Ectodermal cell (in vitro differentiated cells): ENCODE results near the gene SMAD3.

Experiments
- H3K27ac ChIP-seq: 2 replicates; pipeline ENCODE4 v1.7.0; 2013; ENCODE audit warnings: mild to moderate bottlenecking, low read depth, low read length; ENCODE audit not compliant: insufficient read depth, poor library complexity, severe bottlenecking
- H3K27me3 ChIP-seq: 2 replicates; pipeline ENCODE4 v1.7.0; 2013; ENCODE audit warnings: mild to moderate bottlenecking, low read length; ENCODE audit not compliant: insufficient read depth, control insufficient read depth, poor library complexity, severe bottlenecking
- H3K36me3 ChIP-seq: one replicate; pipeline ENCODE4 v1.7.0; 2013; ENCODE audit warnings: low read length; ENCODE audit not compliant: control insufficient read depth, insufficient read depth
- H3K4me1 ChIP-seq: one replicate; pipeline ENCODE4 v1.7.0; 2013; ENCODE audit warnings: low read length; ENCODE audit not compliant: control insufficient read depth, insufficient read depth
- H3K4me3 ChIP-seq: 2 replicates; pipeline ENCODE4 v1.7.0; 2013; ENCODE audit warnings: low read depth, low read length, control low read depth; ENCODE audit not compliant: insufficient read depth
- H3K9me3 ChIP-seq: 2 replicates; pipeline ENCODE4 v1.7.0; 2013; ENCODE audit warnings: mild to moderate bottlenecking, low read length, moderate library complexity; ENCODE audit not compliant: control insufficient read depth
- WGBS, 2 experiments: methylation state at CpG; one replicate each; pipeline ENCODE4 v1.1.7; 2013; ENCODE audit warnings: missing lambda C conversion rate in 2 of 2; 5-methylcytosine and 5-hydroxymethylcytosine counted together

The SMAD3 gene

GRCh38 chr15:67189326-67190051 lies 124.1 kb downstream of the SMAD3 start:
- no peaks in the 10 kb centered on the region for H3K27me3 ChIP-seq
- WGBS, 2 experiments, result 95 to 96% methylated on average over 26 of the region's 26 CpGs
- no peak overlapping the region for H3K27ac ChIP-seq
- H3K4me3 ChIP-seq, result no peak overlapping the region
- no peaks in the 10 kb centered on the region for H3K4me1 ChIP-seq
- no peaks in the 10 kb centered on the region for H3K9me3 ChIP-seq
- H3K36me3 ChIP-seq, result peaks cover 34% of the 10 kb centered on the region

GRCh38 chr15:67190326-67190725 lies 124.9 kb downstream of the SMAD3 start:
- Histone ChIP-seq H3K4me1 (no peaks in the 10 kb centered on the region), H3K36me3 (peaks cover 34% of the 10 kb centered on the region), H3K4me3 (no peak overlapping the region), H3K27ac (no peak overlapping the region), H3K9me3 (no peaks in the 10 kb centered on the region), H3K27me3 (no peaks in the 10 kb centered on the region)
- 92 to 97% methylated on average over 2 of the region's 2 CpGs for WGBS, 2 experiments

GRCh38 chr15:67190813-67191212 lies 125.4 kb downstream of the SMAD3 start:
- Histone ChIP-seq H3K4me1 (no peaks in the 10 kb centered on the region), H3K27ac (no peak overlapping the region), H3K36me3 (peaks cover 34% of the 10 kb centered on the region), H3K4me3 (no peak overlapping the region), H3K9me3 (no peaks in the 10 kb centered on the region), H3K27me3 (no peaks in the 10 kb centered on the region)
- WGBS, 2 experiments, result 95 to 97% methylated on average over 11 of the region's 11 CpGs

GRCh38 chr15:67192185-67192820 lies 126.9 kb downstream of the SMAD3 start:
- WGBS, 2 experiments, result 91 to 93% methylated on average over 4 to 5 of the region's 5 CpGs
- Histone ChIP-seq H3K27ac (no peak overlapping the region), H3K4me3 (no peak overlapping the region), H3K4me1 (no peaks in the 10 kb centered on the region), H3K27me3 (no peaks in the 10 kb centered on the region), H3K9me3 (no peaks in the 10 kb centered on the region), H3K36me3 (peaks cover 23% of the 10 kb centered on the region)

- Histone ChIP-seq H3K27me3 (no peaks in the 10 kb centered on the region), H3K9me3 (no peaks in the 10 kb centered on the region), H3K27ac (no peak overlapping the region), H3K4me3 (no peak overlapping the region), H3K4me1 (no peaks in the 10 kb centered on the region), H3K36me3 (peaks cover 23% of the 10 kb centered on the region)
- 89 to 94% methylated on average over 11 of the region's 12 CpGs for WGBS, 2 experiments
Observed at GRCh38 chr15:67193223-67193990, 128.0 kb downstream of the SMAD3 start.

GRCh38 chr15:67194171-67195114 lies 129.0 kb downstream of the SMAD3 start:
- peaks cover 15% of the 10 kb centered on the region for H3K36me3 ChIP-seq
- H3K4me1 ChIP-seq, result no peaks in the 10 kb centered on the region
- H3K4me3 ChIP-seq, result no peak overlapping the region
- H3K9me3 ChIP-seq, result no peaks in the 10 kb centered on the region
- no peak overlapping the region for H3K27ac ChIP-seq
- 90 to 92% methylated on average over 8 of the region's 9 CpGs for WGBS, 2 experiments
- H3K27me3 ChIP-seq, result no peaks in the 10 kb centered on the region

- H3K27me3 ChIP-seq, result no peaks in the 10 kb centered on the region
- peaks cover 7% of the 10 kb centered on the region for H3K36me3 ChIP-seq
- H3K4me1 ChIP-seq, result no peaks in the 10 kb centered on the region
- H3K4me3 ChIP-seq, result no peak overlapping the region
- H3K9me3 ChIP-seq, result no peaks in the 10 kb centered on the region
- WGBS, 2 experiments, result 94 to 96% methylated on average over 3 of the region's 3 CpGs
- no peak overlapping the region for H3K27ac ChIP-seq
Observed at GRCh38 chr15:67195305-67195704, 129.9 kb downstream of the SMAD3 start.

- H3K4me3 ChIP-seq, result no peak overlapping the region
- H3K27ac ChIP-seq, result no peak overlapping the region
- peaks cover under 1% of the 10 kb centered on the region for H3K36me3 ChIP-seq
- H3K9me3 ChIP-seq, result no peaks in the 10 kb centered on the region
- H3K27me3 ChIP-seq, result no peaks in the 10 kb centered on the region
- 88 to 97% methylated on average over 5 to 6 of the region's 6 CpGs for WGBS, 2 experiments
- peaks cover 4% of the 10 kb centered on the region for H3K4me1 ChIP-seq
Observed at GRCh38 chr15:67196222-67196621, 130.8 kb downstream of the SMAD3 start.

GRCh38 chr15:67196672-67197363 lies 131.4 kb downstream of the SMAD3 start:
- 92 to 95% methylated on average over 8 of the region's 8 CpGs for WGBS, 2 experiments
- no peaks in the 10 kb centered on the region for H3K36me3 ChIP-seq

More at GRCh38 chr15:67196672-67197363, 131.4 kb downstream of the SMAD3 start:
- Histone ChIP-seq H3K4me3 (no peak overlapping the region), H3K9me3 (no peaks in the 10 kb centered on the region), H3K27me3 (no peaks in the 10 kb centered on the region), H3K27ac (no peak overlapping the region), H3K4me1 (peaks cover 10% of the 10 kb centered on the region)
